Mucosa of descending colon (tissue), 3 donors: Measurements from ENCODE around the gene TENM4. TPM values are rescaled to one million over a fixed set of nuclear protein-coding genes. Genes with fewer than 3 reads are reported as not detected.

Experiments used
- ATAC-seq: fragments of 200-7000 bp; cut with Tn5 transposase; one replicate; pipeline ENCODE4 v1.9.1; 2020; ENCODE audit warnings: mild to moderate bottlenecking, moderate library complexity
- DNase-seq, 3 donors: peaks; one replicate each; pipeline ENCODE4 v3.0.0-alpha.2; 2020
- H3K36me3 ChIP-seq: fragments of 200-600 bp; one replicate; pipeline ENCODE4 v1.8.0; 2021; ENCODE audit warnings: low read depth, mild to moderate bottlenecking
- H3K4me1 ChIP-seq: fragments of 200-600 bp; one replicate; pipeline ENCODE4 v1.8.0; 2021; ENCODE audit warnings: low read depth, mild to moderate bottlenecking
- H3K4me3 ChIP-seq: fragments of 200-600 bp; one replicate; pipeline ENCODE4 v1.8.0; 2021; ENCODE audit warnings: mild to moderate bottlenecking
- H3K9me3 ChIP-seq: fragments of 200-600 bp; one replicate; pipeline ENCODE4 v1.8.0; 2021; ENCODE audit warnings: mild to moderate bottlenecking
- intact Hi-C, 2 donors: fragments of 100-400 bp; cut with DNase I in 1 of 2; cut with micrococcal nuclease in 1 of 2; formaldehyde crosslinking; loops; one replicate each; pipeline versions ENCODE4 v1.11.0 to v1.11.1; 2022; cut with DNase I, micrococcal nuclease
- total RNA-seq, 3 donors: library from RNA; stranded (reverse); fragmentation: NEBNext Ultra II Directional in 2 of 3; extraction: Animal tissue kit (Norgen Biotek cat#: 25700) in 2 of 3; gene quantifications; one replicate each; pipeline versions ENCODE4 v1.2.1 to v1.2.4, GENCODE V29; 2021 to 2023
- TF ChIP-seq, protein P1 (sequence below): fragments of 200-600 bp; IDR thresholded peaks from one replicate; pipeline ENCODE4 v1.8.0; 2022; ENCODE audit warnings: antibody characterized with exemption, mild to moderate bottlenecking
- donor health status: DM: no; HTN: no; CAD: no; lungs with moderate emphysema.
- donor health status: DM: no; HTN: no; CAD: no.
- donor health status: DM: no; HTN: yes; CAD: no.

The TENM4 gene
- total RNA-seq, 3 donors from 2014 or later: 0.70 to 1.6 (median 1.2) TPM

DNA sequence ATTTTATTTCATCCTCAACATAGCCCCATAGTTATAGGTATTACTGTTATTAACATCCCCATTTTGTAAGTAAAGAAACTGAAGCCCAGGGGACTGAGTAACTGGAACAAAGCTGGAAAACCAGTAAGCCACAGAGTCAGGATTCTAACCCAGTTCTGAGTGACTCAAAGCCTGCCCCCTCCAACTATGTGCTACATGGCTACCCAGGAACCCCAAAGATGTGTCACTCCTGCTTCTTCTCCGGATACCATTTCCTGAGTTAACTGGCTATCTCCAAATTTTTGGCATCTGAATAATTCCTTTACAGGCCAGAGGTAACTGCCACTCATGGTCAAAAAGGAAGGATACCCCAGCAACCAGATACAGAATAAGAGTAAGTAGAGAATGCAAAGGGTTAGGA lies 43.6 kb downstream of the TENM4 start:
- intact Hi-C loops: no loop called here
- Histone ChIP-seq H3K9me3 (no peaks in the 10 kb centered on the region), H3K4me3 (no peak overlapping the region), H3K36me3 (no peaks in the 10 kb centered on the region), H3K4me1 (no peaks in the 10 kb centered on the region)
- TF ChIP-seq, protein P1, sequence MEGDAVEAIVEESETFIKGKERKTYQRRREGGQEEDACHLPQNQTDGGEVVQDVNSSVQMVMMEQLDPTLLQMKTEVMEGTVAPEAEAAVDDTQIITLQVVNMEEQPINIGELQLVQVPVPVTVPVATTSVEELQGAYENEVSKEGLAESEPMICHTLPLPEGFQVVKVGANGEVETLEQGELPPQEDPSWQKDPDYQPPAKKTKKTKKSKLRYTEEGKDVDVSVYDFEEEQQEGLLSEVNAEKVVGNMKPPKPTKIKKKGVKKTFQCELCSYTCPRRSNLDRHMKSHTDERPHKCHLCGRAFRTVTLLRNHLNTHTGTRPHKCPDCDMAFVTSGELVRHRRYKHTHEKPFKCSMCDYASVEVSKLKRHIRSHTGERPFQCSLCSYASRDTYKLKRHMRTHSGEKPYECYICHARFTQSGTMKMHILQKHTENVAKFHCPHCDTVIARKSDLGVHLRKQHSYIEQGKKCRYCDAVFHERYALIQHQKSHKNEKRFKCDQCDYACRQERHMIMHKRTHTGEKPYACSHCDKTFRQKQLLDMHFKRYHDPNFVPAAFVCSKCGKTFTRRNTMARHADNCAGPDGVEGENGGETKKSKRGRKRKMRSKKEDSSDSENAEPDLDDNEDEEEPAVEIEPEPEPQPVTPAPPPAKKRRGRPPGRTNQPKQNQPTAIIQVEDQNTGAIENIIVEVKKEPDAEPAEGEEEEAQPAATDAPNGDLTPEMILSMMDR: no peak
- ATAC-seq (no peak), DNase-seq (no peak)

DNA sequence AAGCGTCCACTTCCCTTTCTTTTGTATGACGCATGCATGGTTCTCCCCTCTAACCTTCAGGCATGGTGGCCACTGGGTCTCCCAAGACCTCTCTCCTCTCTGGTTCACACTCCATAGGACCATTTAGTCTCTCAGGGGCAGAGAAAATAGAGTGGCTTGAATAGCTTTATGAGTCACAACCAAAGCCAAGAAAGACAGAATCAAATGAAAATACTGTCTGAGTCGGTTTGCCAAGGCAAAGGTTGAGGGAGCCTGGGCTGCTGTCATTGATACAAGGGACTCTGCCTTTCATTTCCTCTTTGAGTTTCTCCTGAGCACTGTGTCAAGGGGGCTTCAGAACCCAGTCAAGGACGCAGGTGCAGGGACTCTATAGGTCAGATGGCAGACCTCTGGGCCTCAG lies 44.2 kb downstream of the TENM4 start:
- H3K9me3 ChIP-seq: no peaks in the 10 kb centered on the region
- intact Hi-C loops: no loop called here
- TF ChIP-seq, protein P1: no peak
- DNase-seq (no peak), ATAC-seq (no peak)
- no peak overlapping the region for H3K4me3 ChIP-seq
- no peaks in the 10 kb centered on the region for H3K4me1 ChIP-seq
- H3K36me3 ChIP-seq: no peaks in the 10 kb centered on the region

DNA sequence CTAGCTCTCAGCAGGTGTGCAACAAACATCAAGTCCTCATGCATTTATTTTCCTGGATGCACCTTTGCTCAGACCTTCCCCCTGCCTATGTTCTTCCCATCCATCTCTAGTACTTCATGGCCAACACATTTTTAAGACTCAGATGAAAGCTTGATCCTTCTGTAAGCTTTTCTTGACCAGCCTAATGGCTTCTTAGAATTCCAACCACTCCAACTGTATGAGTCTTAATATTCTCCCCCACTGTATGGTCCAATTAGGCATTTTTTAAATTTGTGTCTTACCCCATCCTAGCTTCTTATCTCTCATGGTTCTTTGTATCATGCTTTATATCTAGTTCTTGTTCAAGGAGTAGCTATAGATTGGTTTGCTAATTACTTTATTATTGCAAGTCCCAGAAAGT lies 44.8 kb downstream of the TENM4 start:
- no peak for DNase-seq
- TF ChIP-seq, protein P1: no peak
- Histone ChIP-seq H3K9me3 (no peaks in the 10 kb centered on the region), H3K4me3 (no peak overlapping the region), H3K4me1 (no peaks in the 10 kb centered on the region), H3K36me3 (no peaks in the 10 kb centered on the region)
- no peak for ATAC-seq
- intact Hi-C loops: no loop called here

DNA sequence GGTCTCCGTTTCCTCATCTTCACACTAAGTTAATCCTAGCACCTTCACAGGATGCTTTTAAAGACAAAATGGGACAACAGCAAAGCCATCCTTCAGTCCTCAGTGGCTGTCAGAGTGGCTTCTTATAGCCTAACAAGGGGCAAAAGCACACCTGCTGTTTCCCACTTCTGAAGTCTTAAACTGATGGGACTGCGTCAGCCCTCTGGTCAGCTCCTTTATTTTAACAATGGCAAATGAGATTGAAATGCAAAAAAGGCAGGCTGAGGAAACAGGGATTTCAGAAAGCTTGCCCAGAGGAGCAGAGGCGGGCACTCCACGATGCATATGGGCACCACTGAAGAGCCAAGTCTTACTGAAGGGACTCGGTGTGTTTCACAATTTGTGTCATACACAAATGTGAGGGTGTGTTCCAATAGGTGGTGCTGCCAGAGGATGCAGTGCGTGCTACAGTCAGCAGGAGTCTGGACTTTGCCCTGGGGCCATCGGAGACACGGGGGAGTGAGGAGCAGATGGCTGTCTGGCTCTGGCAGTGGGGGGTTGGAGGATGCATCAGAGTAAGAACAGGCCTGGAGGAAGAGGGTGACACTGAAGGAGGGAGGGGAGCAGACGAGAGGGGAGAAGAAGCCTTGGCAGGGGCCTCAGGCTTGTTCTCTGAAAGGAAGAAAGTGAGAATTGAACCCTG lies 47.3 kb downstream of the TENM4 start:
- no peak overlapping the region for H3K4me3 ChIP-seq
- no peaks in the 10 kb centered on the region for H3K9me3 ChIP-seq
- intact Hi-C loops: no loop called here
- TF ChIP-seq, protein P1: no peak
- no peaks in the 10 kb centered on the region for H3K4me1 ChIP-seq
- DNase-seq (no peak), ATAC-seq (peak; percentile 55)
- no peaks in the 10 kb centered on the region for H3K36me3 ChIP-seq

DNA sequence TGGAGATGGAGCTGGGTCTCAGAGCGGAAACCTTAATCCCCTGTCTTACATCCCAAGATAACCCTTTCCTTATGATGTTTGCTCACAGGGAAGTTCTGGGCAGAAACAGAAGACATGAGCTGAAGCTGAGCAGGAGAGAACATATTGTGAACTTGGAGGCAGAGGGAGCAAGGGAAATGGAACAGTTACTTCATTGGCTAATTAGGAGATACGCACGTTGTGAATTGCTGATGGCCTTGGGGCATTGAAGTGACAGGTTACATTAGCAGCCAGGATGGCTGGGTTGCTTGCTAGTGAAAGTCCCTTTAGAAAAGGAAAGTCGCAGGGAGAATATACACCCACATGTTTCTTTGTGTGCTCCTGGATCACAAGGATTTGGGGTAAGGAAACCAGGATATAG lies 48.7 kb downstream of the TENM4 start:
- no peak for DNase-seq
- intact Hi-C loops: no loop called here
- H3K4me3 ChIP-seq: no peak overlapping the region
- H3K4me1 ChIP-seq: no peaks in the 10 kb centered on the region
- H3K36me3 ChIP-seq: no peaks in the 10 kb centered on the region
- TF ChIP-seq, protein P1: no peak
- H3K9me3 ChIP-seq: no peaks in the 10 kb centered on the region
- ATAC-seq: no peak

DNA sequence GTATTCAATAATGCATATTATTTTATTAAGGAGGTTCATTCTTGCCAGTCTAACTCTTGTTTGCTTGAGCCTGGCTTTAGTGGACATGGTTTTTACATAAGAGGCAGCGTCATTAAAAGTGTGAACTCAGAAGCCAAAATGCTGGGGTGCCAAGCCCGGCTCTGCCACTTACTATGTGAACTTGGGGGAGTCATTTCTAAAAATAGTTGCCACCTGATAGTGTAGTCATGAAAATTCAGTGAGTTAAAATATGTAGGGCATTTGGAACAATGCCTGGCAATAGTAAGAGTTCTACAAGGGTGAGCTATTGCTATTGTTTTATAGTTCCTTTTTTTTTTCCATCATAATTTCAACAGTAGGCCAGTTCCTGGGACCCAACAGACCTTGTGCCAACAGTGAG lies 49.9 kb downstream of the TENM4 start:
- DNase-seq (no peak), ATAC-seq (no peak)
- Histone ChIP-seq H3K9me3 (no peaks in the 10 kb centered on the region), H3K4me1 (no peaks in the 10 kb centered on the region), H3K36me3 (no peaks in the 10 kb centered on the region), H3K4me3 (no peak overlapping the region)
- intact Hi-C loops: no loop called here
- TF ChIP-seq, protein P1: no peak
